Nephron progenitor cell (in vitro differentiated cells): ENCODE data around the gene GDPGP1.
A peak's percentile ranks its signal among the peaks of the same experiment; 100 is the strongest.

Source experiments
- DNase-seq: peaks from one replicate; pipeline ENCODE4 v3.0.0; 2021
- H3K27ac Mint-ChIP-seq: 2 replicates; pipeline ENCODE4 v1.8.0; 2021; ENCODE audit warnings: mild to moderate bottlenecking, moderate library complexity, mixed read lengths
- H3K27me3 Mint-ChIP-seq: 2 replicates; pipeline ENCODE4 v1.8.0; 2021; ENCODE audit warnings: mild to moderate bottlenecking, low read depth, mixed read lengths; ENCODE audit not compliant: poor library complexity
- H3K36me3 Mint-ChIP-seq: 2 replicates; pipeline ENCODE4 v1.8.0; 2021; ENCODE audit warnings: low read depth, mixed read lengths
- H3K4me1 Mint-ChIP-seq: 2 replicates; pipeline ENCODE4 v1.8.0; 2021; ENCODE audit warnings: mixed read lengths
- H3K4me3 Mint-ChIP-seq: 2 replicates; pipeline ENCODE4 v1.8.0; 2021; ENCODE audit warnings: mild to moderate bottlenecking, moderate library complexity, mixed read lengths
- H3K9me3 Mint-ChIP-seq: 2 replicates; pipeline ENCODE4 v1.8.0; 2021; ENCODE audit warnings: mild to moderate bottlenecking, moderate library complexity, mixed read lengths
- CTCF ChIP-seq: fragments of 200-600 bp; sonication (generic); IDR thresholded peaks from 2 replicates; pipeline ENCODE4 v1.5.0; 2021; ENCODE audit warnings: antibody characterized with exemption

GDPGP1 gene

DNA sequence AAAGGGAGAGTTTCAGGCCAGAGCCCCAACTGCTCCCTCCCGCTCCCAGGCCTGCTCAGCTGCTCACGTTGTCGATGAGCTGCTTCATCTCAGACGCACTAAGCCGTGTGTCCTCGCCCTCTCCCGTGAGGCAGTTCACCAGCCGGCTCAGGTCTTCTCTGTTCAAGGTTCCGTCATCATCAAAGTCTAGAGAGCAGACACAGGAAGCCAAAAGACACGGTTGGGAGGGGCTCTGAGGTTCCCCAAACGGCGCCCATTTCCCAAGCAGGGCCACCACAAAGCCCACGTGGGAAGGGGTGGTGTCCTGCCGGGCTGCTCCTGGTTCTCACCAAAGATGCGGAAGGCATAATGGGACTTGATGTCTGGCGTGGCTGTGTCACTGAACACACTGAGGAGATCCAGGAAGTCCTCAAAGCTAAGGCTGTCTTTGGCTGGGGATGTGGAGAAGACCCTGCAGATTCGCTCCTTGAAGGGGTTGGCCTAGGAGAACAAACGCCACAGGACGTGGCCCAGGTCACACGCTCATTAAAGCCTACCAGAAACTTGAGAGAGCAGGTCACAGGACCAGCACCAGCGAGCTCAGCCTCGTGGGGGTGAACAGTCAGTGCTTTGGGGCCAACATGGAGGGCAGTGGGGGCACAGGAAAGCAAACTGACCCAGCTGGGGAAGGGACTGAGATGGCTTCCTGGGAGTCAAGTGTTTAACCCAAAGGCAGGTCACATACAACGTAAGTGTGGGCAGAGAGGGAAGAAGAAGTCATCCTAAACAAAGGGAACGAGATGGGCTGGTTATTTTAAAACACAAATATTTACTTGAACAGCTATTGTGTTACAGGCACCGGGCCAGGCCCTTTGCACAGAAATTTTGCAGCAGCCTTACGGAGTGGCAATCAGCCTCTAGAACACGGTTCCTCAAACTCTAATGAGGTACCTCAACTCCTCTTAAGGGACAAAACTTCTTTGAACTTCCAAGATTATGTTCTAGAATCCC lies 2.7 kb upstream of the GDPGP1 start:
- Mint-ChIP-seq H3K27ac (peak overlapping the region; percentile 85), H3K27me3 (peaks cover 10% of the 10 kb centered on the region), H3K4me1 (peaks cover 32% of the 10 kb centered on the region), H3K36me3 (peaks cover 27% of the 10 kb centered on the region), H3K9me3 (no peaks in the 10 kb centered on the region), H3K4me3 (peak overlapping the region; percentile 63)
- no peak for TF ChIP-seq CTCF
- DNase-seq, result no peak

GRCh38 chr15:90232196-90232595 lies 1.8 kb upstream of the GDPGP1 start:
- H3K4me1 Mint-ChIP-seq, result peaks cover 32% of the 10 kb centered on the region
- H3K4me3 Mint-ChIP-seq, result peak overlapping the region; percentile 81
- no peaks in the 10 kb centered on the region for H3K9me3 Mint-ChIP-seq
- TF ChIP-seq CTCF, result no peak
- no peak for DNase-seq
- peaks cover 28% of the 10 kb centered on the region for H3K36me3 Mint-ChIP-seq
- H3K27me3 Mint-ChIP-seq, result peaks cover 10% of the 10 kb centered on the region
- H3K27ac Mint-ChIP-seq, result no peak overlapping the region

DNA sequence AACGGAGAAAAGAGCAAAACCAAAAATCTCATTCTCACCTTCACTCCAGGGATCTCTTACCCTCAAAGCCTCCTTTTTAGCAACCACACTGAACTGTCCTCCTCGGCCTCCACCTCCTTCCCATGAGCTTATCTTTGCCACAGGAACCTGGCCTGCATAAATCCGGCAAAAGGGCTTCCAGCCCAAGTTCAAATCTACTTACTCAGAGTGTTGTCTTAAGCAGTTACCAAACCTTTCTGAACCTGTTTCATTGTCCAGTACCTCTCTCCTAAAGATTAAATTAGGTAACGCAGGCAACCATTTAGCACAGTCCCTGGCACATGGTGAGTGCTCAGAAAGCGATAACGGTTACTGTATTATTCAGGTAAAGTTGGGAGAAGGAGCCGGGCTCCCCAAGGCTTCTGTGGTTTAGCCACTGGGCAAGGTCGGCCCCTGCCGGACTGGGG lies 1.0 kb upstream of the GDPGP1 start:
- no peak for DNase-seq
- H3K27me3 Mint-ChIP-seq, result peaks cover 10% of the 10 kb centered on the region
- peak overlapping the region; percentile 48 for H3K27ac Mint-ChIP-seq
- TF ChIP-seq CTCF, result peak; percentile 40
- H3K36me3 Mint-ChIP-seq, result peaks cover 26% of the 10 kb centered on the region
- H3K9me3 Mint-ChIP-seq, result no peaks in the 10 kb centered on the region
- H3K4me1 Mint-ChIP-seq, result peaks cover 32% of the 10 kb centered on the region
- H3K4me3 Mint-ChIP-seq, result peak overlapping the region; percentile 81

GRCh38 chr15:90233387-90234095 lies 468 bp upstream of the GDPGP1 start, which contains the start of gene CIB1:
CIB1 (minus strand) TSS chr15:90233941; CDS start chr15:90233885, 56 bp downstream.
- Mint-ChIP-seq H3K27ac (peak within 1 kb of the TSS; percentile 48), H3K27me3 (peaks cover 10% of the 10 kb centered on the region), H3K9me3 (no peaks in the 10 kb centered on the region), H3K36me3 (peaks cover 30% of the 10 kb centered on the region), H3K4me1 (peaks cover 32% of the 10 kb centered on the region), H3K4me3 (peak within 1 kb of the TSS; percentile 81)
- TF ChIP-seq CTCF, result no peak
- DNase-seq, result peak; percentile 94

- H3K4me1 Mint-ChIP-seq, result peaks cover 15% of the 10 kb centered on the region
- peaks cover 13% of the 10 kb centered on the region for H3K36me3 Mint-ChIP-seq
- no peak overlapping the region for H3K4me3 Mint-ChIP-seq
- no peak for TF ChIP-seq CTCF
- no peaks in the 10 kb centered on the region for H3K27me3 Mint-ChIP-seq
- no peaks in the 10 kb centered on the region for H3K9me3 Mint-ChIP-seq
- peak overlapping the region; percentile 36 for H3K27ac Mint-ChIP-seq
- DNase-seq, result no peak
Observed at GRCh38 chr15:90239371-90239770, 5.4 kb downstream of the GDPGP1 start.
